Astrocyte of the cerebellum (primary cell): ENCODE data around the gene RBM38.
"Not testable (repeated sequence)": the region's sequence is repeated elsewhere in the genome, so short reads cannot be mapped to it uniquely, and the experiment has no call there.

Experiments
- DNase-seq: peaks from one replicate; pipeline ENCODE4 v3.0.0-alpha.2; 2011; ENCODE audit warnings: low read depth
- H3K4me3 ChIP-seq: 2 replicates; pipeline ENCODE4 v1.5.1; 2011; ENCODE audit warnings: mild to moderate bottlenecking, low read depth, low read length, moderate library complexity
- in situ Hi-C: cut with HindIII; loops from 2 replicates; pipeline ENCODE4 v1.10.0; 2017; ENCODE audit warnings: low sequenced_read_pairs
- TF ChIP-seq, protein P1 (sequence below): IDR thresholded peaks from 2 replicates; pipeline ENCODE4 v1.5.1; 2012; ENCODE audit warnings: low read length, low read depth, moderate library complexity, mild to moderate bottlenecking; ENCODE audit errors: missing control alignments

The RBM38 gene

DNA sequence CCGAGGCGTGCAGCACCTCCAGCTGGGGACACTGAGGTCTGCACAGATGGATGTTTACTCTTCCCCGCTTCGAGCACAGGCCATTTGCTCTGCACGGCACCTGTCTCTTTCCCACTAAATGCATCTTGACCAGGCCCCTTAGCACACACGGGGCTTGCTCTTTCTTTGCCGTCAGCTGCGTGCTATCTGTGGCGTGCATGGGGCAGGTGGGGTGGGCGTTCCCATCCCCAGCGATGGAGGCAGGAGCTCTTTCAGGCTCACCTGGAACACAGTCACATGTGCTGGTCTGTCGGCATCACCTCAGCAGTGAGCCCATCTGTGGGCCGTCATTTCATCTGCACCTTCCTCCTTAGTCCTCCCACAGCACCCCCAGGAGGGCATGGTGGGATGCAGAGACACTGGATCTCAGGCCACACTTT lies 35.1 kb downstream of the RBM38 start:
- TF ChIP-seq, protein P1, sequence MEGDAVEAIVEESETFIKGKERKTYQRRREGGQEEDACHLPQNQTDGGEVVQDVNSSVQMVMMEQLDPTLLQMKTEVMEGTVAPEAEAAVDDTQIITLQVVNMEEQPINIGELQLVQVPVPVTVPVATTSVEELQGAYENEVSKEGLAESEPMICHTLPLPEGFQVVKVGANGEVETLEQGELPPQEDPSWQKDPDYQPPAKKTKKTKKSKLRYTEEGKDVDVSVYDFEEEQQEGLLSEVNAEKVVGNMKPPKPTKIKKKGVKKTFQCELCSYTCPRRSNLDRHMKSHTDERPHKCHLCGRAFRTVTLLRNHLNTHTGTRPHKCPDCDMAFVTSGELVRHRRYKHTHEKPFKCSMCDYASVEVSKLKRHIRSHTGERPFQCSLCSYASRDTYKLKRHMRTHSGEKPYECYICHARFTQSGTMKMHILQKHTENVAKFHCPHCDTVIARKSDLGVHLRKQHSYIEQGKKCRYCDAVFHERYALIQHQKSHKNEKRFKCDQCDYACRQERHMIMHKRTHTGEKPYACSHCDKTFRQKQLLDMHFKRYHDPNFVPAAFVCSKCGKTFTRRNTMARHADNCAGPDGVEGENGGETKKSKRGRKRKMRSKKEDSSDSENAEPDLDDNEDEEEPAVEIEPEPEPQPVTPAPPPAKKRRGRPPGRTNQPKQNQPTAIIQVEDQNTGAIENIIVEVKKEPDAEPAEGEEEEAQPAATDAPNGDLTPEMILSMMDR: no peak
- in situ Hi-C loops: no loop called here
- no peak overlapping the region for H3K4me3 ChIP-seq
- no peak for DNase-seq

DNA sequence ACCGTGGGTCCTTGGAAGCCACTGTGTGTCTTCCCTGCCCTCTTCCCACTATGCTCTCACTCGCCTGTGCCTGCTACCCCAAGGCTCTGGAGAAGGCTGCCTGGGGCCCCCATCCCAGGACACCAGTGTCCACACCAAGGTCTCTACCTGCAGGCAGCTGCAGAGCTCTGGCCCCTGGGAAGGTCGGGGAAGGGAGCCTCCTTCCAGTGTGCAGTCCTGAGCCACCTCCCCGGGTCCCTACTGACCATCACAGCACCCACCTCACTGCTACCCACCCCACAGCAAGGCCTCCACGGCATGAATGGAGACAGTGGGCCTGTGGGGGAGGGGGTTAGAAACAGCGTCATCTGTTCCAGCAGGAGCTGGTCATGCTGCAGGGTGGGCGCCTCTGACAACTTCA lies 35.6 kb downstream of the RBM38 start:
- no peak overlapping the region for H3K4me3 ChIP-seq
- TF ChIP-seq, protein P1: no peak
- in situ Hi-C loops: no loop called here
- no peak for DNase-seq

DNA sequence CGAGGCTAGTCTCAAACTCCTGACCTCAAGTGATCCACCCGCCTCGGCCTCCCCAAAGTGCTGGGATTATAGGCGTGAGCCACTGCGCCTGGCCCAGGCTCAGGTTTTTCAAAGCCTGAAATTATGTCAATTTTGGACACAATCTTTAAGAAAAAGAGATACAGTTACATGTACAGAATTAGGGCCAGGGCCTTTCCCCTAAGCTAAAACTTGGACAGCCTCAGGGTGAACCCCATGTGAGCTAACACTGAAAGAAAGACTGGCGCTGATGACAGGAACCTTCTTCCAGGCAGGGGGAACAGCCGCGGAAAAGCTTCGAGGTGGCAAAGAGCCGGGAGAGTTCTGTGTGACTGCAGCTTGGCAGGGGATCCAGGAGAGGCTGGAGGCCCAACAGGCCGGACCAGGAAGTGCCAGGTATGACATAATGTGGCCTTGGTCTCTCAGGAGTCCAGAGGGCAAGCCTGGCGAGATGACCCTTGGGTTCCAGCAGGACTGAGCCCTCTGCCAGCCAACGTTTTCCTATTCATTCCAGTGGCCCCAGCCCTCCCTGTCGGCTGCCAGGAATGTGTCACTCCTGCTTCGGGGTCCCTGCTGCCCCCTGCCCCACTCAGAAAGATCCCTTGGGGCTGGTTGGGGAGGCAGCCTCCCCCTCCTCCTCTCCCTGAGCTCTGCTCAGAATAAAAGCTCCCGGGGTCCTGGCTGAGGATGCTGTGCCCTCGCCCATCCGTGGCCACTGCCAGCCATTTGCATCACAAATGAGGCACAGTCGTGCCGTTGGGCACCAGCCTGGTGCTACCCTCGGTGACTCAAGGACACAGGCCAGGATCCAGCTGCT lies 37.3 kb downstream of the RBM38 start:
- no peak overlapping the region for H3K4me3 ChIP-seq
- in situ Hi-C loops: no loop called here
- no peak for DNase-seq
- TF ChIP-seq, protein P1: no peak

DNA sequence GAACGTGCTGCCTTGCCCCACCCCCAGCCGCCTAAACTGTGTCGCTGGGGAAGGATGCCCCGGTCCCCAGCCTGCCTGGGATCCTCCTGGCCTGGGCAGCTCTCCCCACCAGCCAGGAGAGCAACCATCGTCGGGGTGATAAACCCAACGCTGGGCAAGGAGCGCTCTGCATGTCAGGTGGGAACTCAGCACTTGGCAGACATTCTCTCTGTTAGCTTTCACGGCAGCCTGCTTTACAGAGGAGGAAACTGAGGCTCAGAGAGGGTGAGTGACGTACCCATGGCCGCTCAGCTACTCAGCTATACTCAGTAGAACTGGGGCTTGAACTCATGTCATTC lies 37.9 kb downstream of the RBM38 start:
- in situ Hi-C loops: no loop called here
- DNase-seq: no peak
- H3K4me3 ChIP-seq: no peak overlapping the region
- TF ChIP-seq, protein P1: no peak

DNA sequence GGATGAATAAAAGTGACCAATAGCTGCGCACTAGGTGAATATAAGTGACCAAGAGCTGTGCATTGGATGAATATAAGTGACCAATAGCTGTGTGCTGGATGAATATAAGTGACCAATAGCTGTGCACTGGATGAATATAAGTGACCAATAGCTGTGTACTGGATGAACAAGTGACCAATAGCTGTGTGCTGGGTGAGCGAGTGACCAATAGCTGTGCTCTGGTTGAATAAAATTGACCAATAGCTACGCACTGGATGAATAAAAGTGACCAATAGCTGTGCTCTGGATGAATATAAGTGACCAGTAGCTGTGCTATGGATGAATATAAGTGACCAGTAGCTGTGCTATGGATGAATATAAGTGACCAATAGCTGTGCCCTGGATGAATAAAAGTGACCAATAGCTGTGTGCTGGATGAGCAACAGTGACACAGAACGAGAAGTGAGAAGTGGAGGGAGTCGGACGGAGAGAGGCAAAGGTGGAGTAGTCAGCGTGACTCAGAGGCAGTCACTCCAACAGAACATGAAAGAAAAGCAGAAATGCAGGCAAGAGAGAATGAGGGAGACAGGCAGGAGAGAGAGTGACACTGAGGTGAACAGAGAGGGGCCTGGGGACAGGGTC lies 38.5 kb downstream of the RBM38 start:
- in situ Hi-C loops: no loop called here
- no peak for DNase-seq
- TF ChIP-seq, protein P1: no peak

DNA sequence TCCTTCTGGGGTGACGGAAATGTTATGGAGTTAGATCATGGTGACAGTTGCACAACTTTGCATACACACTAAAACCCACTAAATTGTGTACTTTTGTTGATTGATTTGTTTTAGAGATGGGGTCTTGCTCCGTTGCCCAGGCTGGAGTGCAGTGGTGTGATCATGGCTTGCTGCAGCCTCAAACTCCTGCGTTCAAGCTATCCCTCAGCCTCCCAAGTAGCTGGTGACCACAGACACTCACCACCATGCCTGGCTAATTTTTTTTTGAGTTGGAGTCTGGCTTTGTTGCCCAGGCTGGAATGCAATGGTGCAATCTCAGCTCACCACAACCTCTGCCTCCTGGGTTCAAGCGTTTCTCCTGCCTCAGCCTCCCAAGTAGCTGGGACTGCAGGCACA lies 39.0 kb downstream of the RBM38 start:
- in situ Hi-C loops, H3K4me3 ChIP-seq, DNase-seq: not testable (repeated sequence)

More for the DNA sequence above, 38.5 kb downstream of the RBM38 start:
- no peak overlapping the region for H3K4me3 ChIP-seq

DNA sequence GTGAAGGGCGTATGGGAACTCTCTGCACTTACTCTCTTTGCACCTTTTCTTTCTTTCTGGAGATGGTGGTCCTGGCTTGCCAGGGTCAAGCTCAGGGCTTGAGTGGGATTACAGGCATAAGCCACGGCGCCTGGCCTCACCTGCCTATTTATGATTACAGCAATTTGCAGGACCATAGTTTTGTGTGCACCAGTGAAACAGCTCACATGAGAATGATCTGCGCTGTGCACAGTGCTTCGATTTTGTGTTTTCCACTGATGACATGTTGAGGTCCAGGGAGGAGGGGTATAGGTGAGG lies 40.3 kb downstream of the RBM38 start:
- TF ChIP-seq, protein P1: no peak
- DNase-seq: no peak
- in situ Hi-C loops: no loop called here
- no peak overlapping the region for H3K4me3 ChIP-seq
